Subcutaneous adipose tissue (tissue), 4 donors: ENCODE results near the gene CDK19. TPM values are rescaled to one million over a fixed set of nuclear protein-coding genes. Genes with fewer than 3 reads are reported as not detected.

Experiments used
- total RNA-seq, 4 donors: library from RNA; depleted of rRNA; stranded (reverse); fragments of >200 nt; gene quantifications; one replicate each; pipeline ENCODE4 v1.1.0, GENCODE V29; 2016
- TF ChIP-seq, protein P1 (sequence below): fragments of 450-650 bp; IDR thresholded peaks from one replicate; pipeline ENCODE4 v1.5.1; 2016; ENCODE audit warnings: low read depth, mild to moderate bottlenecking, control low read depth, antibody characterized with exemption, moderate library complexity

CDK19 gene
- total RNA-seq, 4 donors from 2014 or later = 14.1 to 20.1 (median 16.2) TPM

- TF ChIP-seq, protein P1, sequence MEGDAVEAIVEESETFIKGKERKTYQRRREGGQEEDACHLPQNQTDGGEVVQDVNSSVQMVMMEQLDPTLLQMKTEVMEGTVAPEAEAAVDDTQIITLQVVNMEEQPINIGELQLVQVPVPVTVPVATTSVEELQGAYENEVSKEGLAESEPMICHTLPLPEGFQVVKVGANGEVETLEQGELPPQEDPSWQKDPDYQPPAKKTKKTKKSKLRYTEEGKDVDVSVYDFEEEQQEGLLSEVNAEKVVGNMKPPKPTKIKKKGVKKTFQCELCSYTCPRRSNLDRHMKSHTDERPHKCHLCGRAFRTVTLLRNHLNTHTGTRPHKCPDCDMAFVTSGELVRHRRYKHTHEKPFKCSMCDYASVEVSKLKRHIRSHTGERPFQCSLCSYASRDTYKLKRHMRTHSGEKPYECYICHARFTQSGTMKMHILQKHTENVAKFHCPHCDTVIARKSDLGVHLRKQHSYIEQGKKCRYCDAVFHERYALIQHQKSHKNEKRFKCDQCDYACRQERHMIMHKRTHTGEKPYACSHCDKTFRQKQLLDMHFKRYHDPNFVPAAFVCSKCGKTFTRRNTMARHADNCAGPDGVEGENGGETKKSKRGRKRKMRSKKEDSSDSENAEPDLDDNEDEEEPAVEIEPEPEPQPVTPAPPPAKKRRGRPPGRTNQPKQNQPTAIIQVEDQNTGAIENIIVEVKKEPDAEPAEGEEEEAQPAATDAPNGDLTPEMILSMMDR = no peak
Measured at GRCh38 chr6:110826236-110827129, 11.2 kb upstream of the CDK19 start.

- TF ChIP-seq, protein P1 = no peak
Measured at GRCh38 chr6:110823146-110823545, 7.9 kb upstream of the CDK19 start.

DNA sequence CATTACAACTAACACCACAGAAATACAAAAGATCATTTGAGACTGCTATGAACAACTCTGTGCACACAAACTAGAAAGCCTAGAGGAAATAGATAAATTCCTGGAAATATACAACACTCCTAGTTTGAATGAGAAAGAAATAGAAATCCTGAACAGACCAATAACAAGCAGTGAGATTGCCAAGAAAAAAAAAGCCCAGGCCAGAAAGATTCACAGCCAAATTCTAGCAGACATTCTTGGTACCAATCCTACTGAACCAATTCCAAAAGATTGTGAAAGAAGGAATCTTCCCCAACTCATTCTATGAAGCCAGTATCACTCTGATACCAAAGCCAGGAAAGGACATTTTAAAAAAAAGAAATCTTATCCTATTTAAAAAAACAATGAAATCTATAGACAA lies 7.0 kb upstream of the CDK19 start:
- TF ChIP-seq, protein P1 = no peak

GRCh38 chr6:110816677-110817076 lies 1.4 kb upstream of the CDK19 start:
- TF ChIP-seq, protein P1 = no peak

- TF ChIP-seq, protein P1 = no peak
Measured at GRCh38 chr6:110815015-110815410, 256 bp downstream of the CDK19 start.

DNA sequence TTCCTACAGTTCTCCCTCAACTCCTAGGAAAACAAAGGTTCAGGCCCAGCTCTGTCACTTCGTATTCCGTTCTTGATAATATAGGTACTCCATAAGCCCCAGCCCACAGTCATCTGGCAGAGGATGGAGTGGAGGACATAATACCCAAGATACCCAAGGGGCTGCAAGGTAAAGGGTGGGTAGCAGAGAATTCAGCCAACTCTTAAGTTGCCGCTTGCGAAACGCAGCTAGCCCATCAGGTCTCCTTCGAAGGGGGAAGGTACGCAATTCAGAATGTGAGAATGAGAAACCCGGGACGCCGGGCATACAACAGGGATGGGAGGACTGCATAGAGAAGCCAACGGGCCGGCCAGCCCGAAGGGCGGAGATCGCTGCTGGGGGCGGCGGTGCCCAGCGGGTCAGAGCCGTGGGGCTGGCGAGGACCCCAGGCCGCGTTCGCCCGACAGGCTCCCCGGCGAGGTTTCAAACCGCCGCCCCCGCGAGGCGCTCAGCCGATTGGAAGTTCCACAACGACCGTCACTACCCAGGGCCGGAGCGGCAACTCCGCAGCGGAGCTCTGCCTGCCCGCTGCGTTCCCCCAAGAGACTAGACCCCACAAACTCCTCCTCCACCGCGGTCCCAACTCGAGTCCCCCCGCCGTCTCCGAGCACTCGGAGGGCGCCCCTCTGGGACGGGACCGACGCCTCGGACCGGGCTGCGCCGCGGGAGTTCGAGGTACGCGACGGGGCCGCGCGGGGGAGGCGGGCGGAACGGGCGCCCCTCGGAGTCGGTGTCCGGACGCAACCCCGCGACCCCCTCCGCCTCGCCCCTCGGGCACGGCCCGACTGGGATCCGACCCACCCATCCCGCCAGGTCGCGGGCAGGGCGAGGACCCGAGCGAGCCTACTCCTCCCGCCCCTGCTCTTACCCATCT lies 911 bp downstream of the CDK19 start:
- TF ChIP-seq, protein P1 = no peak
